ENCODE measurements around the gene FBLN7. TPM values are rescaled to one million over a fixed set of nuclear protein-coding genes. Genes with fewer than 3 reads are reported as not detected.

The FBLN7 gene
- total RNA-seq, result under 0.01 and 0.57 TPM in 2 replicates

GRCh38 chr2:112138159-112139032 lies at the start of gene FBLN7:
Gene FBLN7 (plus strand): TSS chr2:112138385. CDS start chr2:112138656, 271 bp downstream.

Other genes starting within 250 kb of the FBLN7 start
- 1.4 and 8.7 TPM in 2 replicates for gene MERTK, start 239.8 kb upstream of the FBLN7 start, total RNA-seq
- gene TMEM87B, start 83.1 kb upstream of the FBLN7 start, total RNA-seq, result 38.3 and 65.1 TPM in 2 replicates
- gene ZC3H8, start 116.7 kb downstream of the FBLN7 start, total RNA-seq, result 14.4 and 23.6 TPM in 2 replicates
- gene ZC3H6, start 137.2 kb downstream of the FBLN7 start, total RNA-seq, result 7.5 and 8.3 TPM in 2 replicates

Data from nasal cavity respiratory epithelium epithelial cell of viscerocranial mucosa (primary cell).